HepG2 (cell line): ENCODE measurements around the gene SEMA6D. TPM values are rescaled to one million over a fixed set of nuclear protein-coding genes. Genes with fewer than 3 reads are reported as not detected.

Source experiments
- ATAC-seq: fragments of 200-7000 bp; cut with Tn5 transposase; 3 replicates; pipeline ENCODE4 v1.9.1; 2020; ENCODE audit warnings: mild to moderate bottlenecking, moderate library complexity
- BruUV-seq: library from RNA; stranded (reverse); fragments of 400-500 nt; replicated peaks from 2 replicates; lab custom pipeline; 2021; lab: Mats Ljungman, UMichigan
- CTCF ChIA-PET: fragments of 300-600 bp; formaldehyde crosslinking; extraction: SDS; loops from one replicate; lab custom pipeline; 2021; ENCODE audit warnings: low total read pairs, inconsistent platforms, low intra/inter-chr PET ratio; lab: Yijun Ruan, JAX
- POLR2A ChIA-PET: fragments of 350-600 bp; sonication (Branson Sonifier 250); formaldehyde crosslinking; loops from one replicate; lab custom pipeline; 2020; ENCODE audit warnings: antibody characterized with exemption, inconsistent platforms; lab: Yijun Ruan, JAX
- DNase-seq: peaks from one replicate; pipeline ENCODE4 v3.0.0-alpha.2; 2015; ENCODE audit warnings: low spot score
- FAIRE-seq: peaks from 3 replicates; lab custom pipeline; 2011; peaks lifted over from hg19 to GRCh38; lab: Jason Lieb, UNC
- H2AFZ ChIP-seq: one replicate; pipeline ENCODE4 v1.6.1; 2011; ENCODE audit warnings: low read length, inconsistent platforms
- H3K27ac ChIP-seq: fragments of 300-600 bp; 3 replicates; pipeline ENCODE4 v1.8.0; 2011; ENCODE audit warnings: mixed run types, mild to moderate bottlenecking, mixed read lengths, low read length, inconsistent platforms; ENCODE audit not compliant: insufficient read depth; ENCODE audit errors: extremely low read length
- H3K27me3 ChIP-seq, 2 experiments: fragments of 200-600 bp in 1 of 2; 2 replicates in 1 of 2; 3 replicates in 1 of 2; pipeline versions ENCODE4 v1.6.0 to v1.8.0; 2011; ENCODE audit warnings: low read length in 2 of 2, mild to moderate bottlenecking in 2 of 2, moderate library complexity in 2 of 2, inconsistent platforms in 1 of 2; ENCODE audit not compliant: insufficient read depth in 2 of 2, control insufficient read depth in 1 of 2
- H3K36me3 ChIP-seq, 2 experiments: fragments of 200-600 bp in 1 of 2; replicated peaks in 1 of 2; 2 replicates in 1 of 2; 3 replicates in 1 of 2; pipeline versions ENCODE4 v1.5.1 to v1.8.0; 2011; ENCODE audit warnings: low read length in 2 of 2, inconsistent platforms in 1 of 2; ENCODE audit not compliant: insufficient read depth in 2 of 2, control insufficient read depth in 1 of 2
- H3K4me1 ChIP-seq: 2 replicates; pipeline ENCODE4 v1.5.1; 2012; ENCODE audit warnings: low read length, inconsistent platforms; ENCODE audit not compliant: insufficient read depth
- H3K4me2 ChIP-seq: 2 replicates; pipeline ENCODE4 v1.6.0; 2011; ENCODE audit warnings: low read depth, low read length, inconsistent platforms
- H3K4me3 ChIP-seq, 3 experiments: fragments of 200-600 bp in 1 of 3; sonication (generic), shearing (Covaris generic) in 1 of 3; replicated peaks in 1 of 3; 2 replicates each; pipeline ENCODE4 v1.5.1; 2011 to 2016; ENCODE audit warnings: low read length in 3 of 3, inconsistent platforms in 2 of 3, low read depth in 2 of 3, mild to moderate bottlenecking in 2 of 3, control low read depth in 1 of 3, mixed read lengths in 1 of 3; ENCODE audit not compliant: insufficient read depth in 1 of 3
- H3K79me2 ChIP-seq: one replicate; pipeline ENCODE4 v1.6.1; 2011; ENCODE audit warnings: low read length, inconsistent platforms; ENCODE audit not compliant: insufficient read depth
- H3K9ac ChIP-seq: 2 replicates; pipeline ENCODE4 v1.6.0; 2011; ENCODE audit warnings: mild to moderate bottlenecking, low read depth, low read length, inconsistent platforms; ENCODE audit not compliant: insufficient read depth
- H3K9me3 ChIP-seq: 2 replicates; pipeline ENCODE4 v1.5.1; 2012; ENCODE audit warnings: mild to moderate bottlenecking, low read length
- H4K20me1 ChIP-seq: 2 replicates; pipeline ENCODE4 v1.6.0; 2011; ENCODE audit warnings: inconsistent platforms, mild to moderate bottlenecking, low read length, moderate library complexity; ENCODE audit not compliant: insufficient read depth
- CEBPG ChIP-seq: IDR thresholded peaks from 2 replicates; pipeline ENCODE4 v1.6.1; 2016
- ELF3 ChIP-seq: IDR thresholded peaks from 2 replicates; pipeline ENCODE4 v1.6.1; 2016; ENCODE audit warnings: missing genetic modification reagents, missing compliant biosample characterization
- ELF4 ChIP-seq: sonication (generic); formaldehyde crosslinking; IDR thresholded peaks from 2 replicates; pipeline ENCODE4 v1.5.0; 2020; ENCODE audit warnings: missing genetic modification reagents, mild to moderate bottlenecking, moderate library complexity, borderline replicate concordance
- FOXK2 ChIP-seq: fragments of 450-650 bp; IDR thresholded peaks from 2 replicates; pipeline ENCODE4 v1.6.1; 2016
- HHEX ChIP-seq: IDR thresholded peaks from 2 replicates; pipeline ENCODE4 v1.6.1; 2016; ENCODE audit warnings: control low read depth
- HNRNPK ChIP-seq: fragments of 200-400 bp; formaldehyde crosslinking; IDR thresholded peaks from 2 replicates; pipeline ENCODE4 v1.6.1; 2018; ENCODE audit warnings: low read length, low read depth, moderate library complexity, mild to moderate bottlenecking; ENCODE audit not compliant: poor library complexity, severe bottlenecking
- ISL2 ChIP-seq: sonication (generic); formaldehyde crosslinking; IDR thresholded peaks from 2 replicates; pipeline ENCODE4 v1.5.0; 2020; ENCODE audit warnings: missing genetic modification reagents
- PHB2 ChIP-seq: fragments of 450-650 bp; IDR thresholded peaks from 2 replicates; pipeline ENCODE4 v1.6.1; 2018; ENCODE audit not compliant: partially characterized antibody
- PHF21A ChIP-seq: sonication (generic); formaldehyde crosslinking; IDR thresholded peaks from 2 replicates; pipeline ENCODE4 v1.5.0; 2020; ENCODE audit warnings: mild to moderate bottlenecking, missing genetic modification reagents
- SYNCRIP ChIP-seq: fragments of 200-400 bp; formaldehyde crosslinking; IDR thresholded peaks from 2 replicates; pipeline ENCODE4 v1.6.1; 2018; ENCODE audit warnings: mild to moderate bottlenecking, low read depth, low read length; ENCODE audit not compliant: insufficient read depth
- XBP1 ChIP-seq: sonication (generic); formaldehyde crosslinking; IDR thresholded peaks from 2 replicates; pipeline ENCODE4 v1.5.0; 2020; ENCODE audit warnings: missing genetic modification reagents
- WGBS: methylation state at CpG from one replicate; pipeline ENCODE4 v1.1.6; 2017; ENCODE audit warnings: low lambda C conversion rate; 5-methylcytosine and 5-hydroxymethylcytosine counted together
- in situ Hi-C: cut with HindIII; loops from 2 replicates; pipeline ENCODE4 v1.10.0; 2017; ENCODE audit warnings: low pct_unique_long_range_greater_than_20kb; ENCODE audit not compliant: extremely low pct_ligation_motif_present
- intact Hi-C: fragments of 100-400 bp; cut with micrococcal nuclease; formaldehyde crosslinking; loops from one replicate; pipeline ENCODE4 v1.10.0; 2022; ENCODE audit not compliant: unreplicated experiment
- polyA plus RNA-seq, 8 experiments: library from polyadenylated mRNA; depleted of rRNA in 3 of 8; stranded (reverse) in 7 of 8; unstranded in 1 of 8; fragments of >200 nt; fragmentation: Illumina TruSeq in 4 of 8; extraction: Trizol in 4 of 8; gene quantifications; 2 replicates each; pipeline versions ENCODE4 v1.2.1 to v1.2.3, GENCODE V29; 2011 to 2016; ENCODE audit warnings: low read depth in 4 of 8, missing spikeins in 1 of 8, mixed read lengths in 1 of 8; ENCODE audit not compliant: insufficient read depth in 1 of 8
- total RNA-seq, 5 experiments: library from RNA; depleted of rRNA; stranded (reverse); fragments of >200 nt; fragmentation: Illumina TruSeq; extraction: Trizol; gene quantifications; 2 replicates each; pipeline ENCODE4 v1.2.3, GENCODE V29; 2016; ENCODE audit warnings: low read depth in 1 of 5
- TF ChIP-seq, protein P1 (sequence below): sonication (generic); formaldehyde crosslinking; IDR thresholded peaks from 2 replicates; pipeline ENCODE4 v1.8.1; 2022; ENCODE audit warnings: mild to moderate bottlenecking, missing genetic modification reagents
- TF ChIP-seq, protein P2 (sequence below): IDR thresholded peaks from 2 replicates; pipeline ENCODE4 v1.6.1; 2016; ENCODE audit warnings: missing biosample characterization, missing genetic modification reagents, low read depth
- TF ChIP-seq, protein P3 (sequence below): sonication (generic); formaldehyde crosslinking; IDR thresholded peaks from 2 replicates; pipeline ENCODE4 v1.5.1; 2020; ENCODE audit warnings: mild to moderate bottlenecking, missing genetic modification reagents, borderline replicate concordance

Gene SEMA6D
- total and polyA plus RNA-seq, 2 of the 13 experiments (the other 11 are each of a cell fraction or from before 2014, with no cell fraction given), result not detected

GRCh38 chr15:47794252-47794914, 77.1 kb downstream of the SEMA6D start:
- Histone ChIP-seq H2AFZ (no peak overlapping the region), H3K9ac (no peak overlapping the region), H3K9me3 (no peaks in the 10 kb centered on the region), H4K20me1 (no peaks in the 10 kb centered on the region), H3K4me1 (no peaks in the 10 kb centered on the region), H3K4me3 (no peak overlapping the region), H3K79me2 (no peaks in the 10 kb centered on the region), H3K27me3 (no peaks in the 10 kb centered on the region), H3K27ac (no peak overlapping the region), H3K36me3 (no peaks in the 10 kb centered on the region), H3K4me2 (no peak overlapping the region)
- ChIA-PET POLR2A (no interaction called here), CTCF (no interaction called here)
- FAIRE-seq (no peak), ATAC-seq (no peak), DNase-seq (no peak)
- in situ Hi-C loops, result no loop called here
- intact Hi-C loops, result no loop called here
- 33% methylated on average over 3 of the region's 3 CpGs for WGBS
- BruUV-seq, result no TSS peak
- TF ChIP-seq XBP1 (CRISPR knock-in tag) (no peak), ELF3 (CRISPR knock-in tag) (no peak), ELF4 (CRISPR knock-in tag) (no peak), FOXK2 (no peak), HNRNPK (no peak), ISL2 (no peak), PHB2 (no peak), HHEX (CRISPR knock-in tag) (no peak), SYNCRIP (no peak), PHF21A (CRISPR knock-in tag) (no peak), CEBPG (CRISPR knock-in tag) (no peak)
- TF ChIP-seq, protein P1, sequence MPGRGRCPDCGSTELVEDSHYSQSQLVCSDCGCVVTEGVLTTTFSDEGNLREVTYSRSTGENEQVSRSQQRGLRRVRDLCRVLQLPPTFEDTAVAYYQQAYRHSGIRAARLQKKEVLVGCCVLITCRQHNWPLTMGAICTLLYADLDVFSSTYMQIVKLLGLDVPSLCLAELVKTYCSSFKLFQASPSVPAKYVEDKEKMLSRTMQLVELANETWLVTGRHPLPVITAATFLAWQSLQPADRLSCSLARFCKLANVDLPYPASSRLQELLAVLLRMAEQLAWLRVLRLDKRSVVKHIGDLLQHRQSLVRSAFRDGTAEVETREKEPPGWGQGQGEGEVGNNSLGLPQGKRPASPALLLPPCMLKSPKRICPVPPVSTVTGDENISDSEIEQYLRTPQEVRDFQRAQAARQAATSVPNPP (CRISPR knock-in tag), result no peak
- TF ChIP-seq, protein P2, sequence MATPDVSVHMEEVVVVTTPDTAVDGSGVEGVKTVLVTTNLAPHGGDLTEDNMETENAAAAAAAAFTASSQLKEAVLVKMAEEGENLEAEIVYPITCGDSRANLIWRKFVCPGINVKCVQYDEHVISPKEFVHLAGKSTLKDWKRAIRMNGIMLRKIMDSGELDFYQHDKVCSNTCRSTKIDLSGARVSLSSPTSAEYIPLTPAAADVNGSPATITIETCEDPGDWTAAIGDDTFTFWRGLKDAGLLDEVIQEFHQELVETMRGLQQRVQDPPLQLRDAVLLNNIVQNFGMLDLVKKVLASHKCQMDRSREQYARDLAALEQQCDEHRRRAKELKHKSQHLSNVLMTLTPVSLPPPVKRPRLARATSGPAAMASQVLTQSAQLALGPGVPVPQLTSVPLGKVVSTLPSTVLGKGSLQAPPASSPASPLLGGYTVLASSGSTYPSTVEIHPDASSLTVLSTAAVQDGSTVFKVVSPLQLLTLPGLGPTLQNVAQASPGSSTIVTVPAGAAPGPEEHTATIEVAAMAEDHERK, result no peak
- TF ChIP-seq, protein P3, sequence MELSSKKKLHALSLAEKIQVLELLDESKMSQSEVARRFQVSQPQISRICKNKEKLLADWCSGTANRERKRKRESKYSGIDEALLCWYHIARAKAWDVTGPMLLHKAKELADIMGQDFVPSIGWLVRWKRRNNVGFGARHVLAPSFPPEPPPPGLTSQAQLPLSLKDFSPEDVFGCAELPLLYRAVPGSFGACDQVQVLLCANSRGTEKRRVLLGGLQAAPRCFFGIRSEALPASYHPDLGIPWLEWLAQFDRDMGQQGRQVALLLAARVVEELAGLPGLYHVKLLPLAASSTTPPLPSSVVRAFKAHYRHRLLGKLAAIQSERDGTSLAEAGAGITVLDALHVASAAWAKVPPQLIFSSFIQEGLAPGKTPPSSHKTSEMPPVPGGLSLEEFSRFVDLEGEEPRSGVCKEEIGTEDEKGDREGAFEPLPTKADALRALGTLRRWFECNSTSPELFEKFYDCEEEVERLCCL (CRISPR knock-in tag), result no peak
